ENCODE measurements around the gene NCOA3. TPM values are rescaled to one million over a fixed set of nuclear protein-coding genes. Genes with fewer than 3 reads are reported as not detected.

NCOA3 gene
- total RNA-seq, 2 donors from 2014 or later = 63.6 to 66.6 TPM

DNA sequence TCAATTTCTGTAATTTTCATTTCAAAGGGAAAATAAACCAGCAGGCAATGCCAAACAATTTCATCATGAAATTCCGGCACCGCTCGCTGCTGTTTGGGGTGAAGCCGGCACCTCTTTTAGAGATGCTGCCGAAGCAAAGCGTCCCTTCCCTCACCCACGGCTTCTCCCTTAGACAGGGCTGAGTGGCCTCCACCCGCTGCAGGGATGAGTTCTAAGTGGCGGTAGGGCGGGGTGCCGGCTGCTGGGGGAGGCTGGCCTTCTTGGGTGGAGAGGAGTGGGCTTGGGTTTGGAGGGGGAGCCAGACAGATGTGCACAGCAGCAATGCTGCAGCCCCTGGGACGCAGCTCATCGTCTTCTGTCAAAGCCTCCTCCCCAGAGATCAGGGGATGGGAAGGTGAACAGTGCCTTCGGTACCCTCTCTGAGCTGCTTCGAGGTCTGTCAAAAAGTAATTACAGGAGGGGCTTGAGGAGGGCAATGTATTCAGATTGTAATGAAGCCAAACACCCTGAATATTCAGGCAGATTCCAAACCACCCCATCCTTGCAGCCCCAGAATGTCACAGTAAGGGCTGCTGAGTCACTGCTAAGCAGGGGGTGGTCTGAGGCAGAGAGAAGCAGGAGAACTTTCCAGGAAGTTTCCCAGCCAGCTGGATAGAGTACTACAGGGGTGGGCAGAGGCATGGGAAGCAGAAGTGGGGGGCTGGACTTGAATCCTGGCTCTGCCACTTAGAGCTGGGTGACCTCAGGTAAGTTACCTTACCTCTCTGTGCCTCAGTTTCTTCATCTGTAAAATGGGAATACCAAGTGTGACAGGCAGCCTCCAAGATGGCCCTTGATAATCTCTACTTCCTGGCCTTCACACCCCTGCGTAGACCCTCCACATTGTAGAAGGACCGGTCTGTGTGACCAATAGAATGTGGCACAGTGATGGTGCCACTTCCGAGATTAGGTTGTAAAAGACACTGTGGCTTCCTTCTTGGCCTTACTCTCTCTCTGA is 187.0 kb downstream of the NCOA3 start:
- Mint-ChIP-seq H3K9me3 (no peaks in the 10 kb centered on the region), H3K27me3 (peaks cover 19 to 24% of the 10 kb centered on the region in 2 donors), H3K4me1 (ENCODE audit: low read depth in 2 of 2) (no peaks in the 10 kb centered on the region), H3K27ac (no peak overlapping the region), H3K36me3 (no peaks in the 10 kb centered on the region), H3K4me3 (no peak overlapping the region)
- no peak for ATAC-seq
- no peak for DNase-seq (ENCODE audit: low spot score)

GRCh38 chr20:47689731-47690130 is 188.0 kb downstream of the NCOA3 start:
- H3K27me3 Mint-ChIP-seq = peaks cover 19 to 24% of the 10 kb centered on the region in 2 donors
- no peaks in the 10 kb centered on the region for H3K36me3 Mint-ChIP-seq
- DNase-seq (ENCODE audit: low spot score) (no peak), ATAC-seq (no peak)
- no peak overlapping the region for H3K27ac Mint-ChIP-seq
- no peaks in the 10 kb centered on the region for H3K4me1 Mint-ChIP-seq (ENCODE audit: low read depth in 2 of 2)
- no peak overlapping the region for H3K4me3 Mint-ChIP-seq
- no peaks in the 10 kb centered on the region for H3K9me3 Mint-ChIP-seq

DNA sequence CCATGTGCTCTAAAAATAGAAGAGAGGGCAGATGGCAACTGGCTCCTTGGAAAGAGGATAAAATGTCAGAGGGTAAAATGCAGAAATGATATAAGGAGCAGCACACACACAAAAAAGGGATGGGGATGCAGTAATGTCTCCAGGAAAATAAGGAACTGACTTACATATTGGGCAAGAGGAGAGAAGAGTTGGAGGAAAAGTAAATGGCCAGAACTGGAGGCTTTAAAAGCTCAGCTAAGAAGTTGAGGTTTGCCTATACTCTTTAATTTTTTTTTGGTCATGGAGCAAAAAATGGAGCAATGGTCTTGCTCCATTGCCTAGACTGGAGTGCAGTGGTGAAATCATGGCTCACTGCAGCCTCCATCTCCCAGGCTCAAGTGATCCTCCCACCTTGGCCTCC is 189.9 kb downstream of the NCOA3 start:
- no peaks in the 10 kb centered on the region for H3K4me1 Mint-ChIP-seq (ENCODE audit: low read depth in 2 of 2)
- ATAC-seq = no peak
- H3K9me3 Mint-ChIP-seq = no peaks in the 10 kb centered on the region
- no peaks in the 10 kb centered on the region for H3K36me3 Mint-ChIP-seq
- no peak for DNase-seq (ENCODE audit: low spot score)
- H3K27ac Mint-ChIP-seq = no peak overlapping the region
- peaks cover 19 to 24% of the 10 kb centered on the region in 2 donors for H3K27me3 Mint-ChIP-seq
- no peak overlapping the region for H3K4me3 Mint-ChIP-seq

GRCh38 chr20:47694021-47694818 is 192.5 kb downstream of the NCOA3 start:
- no peaks in the 10 kb centered on the region for H3K9me3 Mint-ChIP-seq
- DNase-seq (ENCODE audit: low spot score) (no peak), ATAC-seq (peak in 1 of 2 donors; percentile 33)
- no peaks in the 10 kb centered on the region for H3K36me3 Mint-ChIP-seq
- no peaks in the 10 kb centered on the region for H3K4me1 Mint-ChIP-seq (ENCODE audit: low read depth in 2 of 2)
- H3K4me3 Mint-ChIP-seq = no peak overlapping the region
- no peak overlapping the region for H3K27ac Mint-ChIP-seq
- peaks cover 16 to 17% of the 10 kb centered on the region in 2 donors for H3K27me3 Mint-ChIP-seq

- Mint-ChIP-seq H3K9me3 (no peaks in the 10 kb centered on the region), H3K27me3 (peaks cover 0 to 6% of the 10 kb centered on the region in 2 donors), H3K36me3 (no peaks in the 10 kb centered on the region), H3K4me3 (no peak overlapping the region), H3K27ac (no peak overlapping the region), H3K4me1 (ENCODE audit: low read depth in 2 of 2) (no peaks in the 10 kb centered on the region)
- DNase-seq (ENCODE audit: low spot score) = no peak
- ATAC-seq = no peak
Observed at GRCh38 chr20:47696856-47697255, 195.2 kb downstream of the NCOA3 start.

GRCh38 chr20:47698142-47698541 is 196.5 kb downstream of the NCOA3 start:
- ATAC-seq (no peak), DNase-seq (ENCODE audit: low spot score) (no peak)
- Mint-ChIP-seq H3K36me3 (no peaks in the 10 kb centered on the region), H3K27ac (no peak overlapping the region), H3K27me3 (peaks cover 0 to 3% of the 10 kb centered on the region in 2 donors), H3K4me1 (ENCODE audit: low read depth in 2 of 2) (no peaks in the 10 kb centered on the region), H3K9me3 (no peaks in the 10 kb centered on the region), H3K4me3 (no peak overlapping the region)

- Mint-ChIP-seq H3K36me3 (no peaks in the 10 kb centered on the region), H3K9me3 (no peaks in the 10 kb centered on the region), H3K4me1 (ENCODE audit: low read depth in 2 of 2) (no peaks in the 10 kb centered on the region), H3K27ac (no peak overlapping the region), H3K27me3 (peaks cover 0 to 3% of the 10 kb centered on the region in 2 donors), H3K4me3 (no peak overlapping the region)
- DNase-seq (ENCODE audit: low spot score) (no peak), ATAC-seq (no peak)
Observed at GRCh38 chr20:47699818-47700217, 198.1 kb downstream of the NCOA3 start.

- Mint-ChIP-seq H3K4me1 (ENCODE audit: low read depth in 2 of 2) (no peaks in the 10 kb centered on the region), H3K36me3 (no peaks in the 10 kb centered on the region), H3K4me3 (no peak overlapping the region), H3K9me3 (no peaks in the 10 kb centered on the region), H3K27me3 (peaks cover 0 to 6% of the 10 kb centered on the region in 2 donors), H3K27ac (no peak overlapping the region)
- no peak for DNase-seq (ENCODE audit: low spot score)
- no peak for ATAC-seq
Observed at GRCh38 chr20:47700327-47700726, 198.6 kb downstream of the NCOA3 start.

DNA sequence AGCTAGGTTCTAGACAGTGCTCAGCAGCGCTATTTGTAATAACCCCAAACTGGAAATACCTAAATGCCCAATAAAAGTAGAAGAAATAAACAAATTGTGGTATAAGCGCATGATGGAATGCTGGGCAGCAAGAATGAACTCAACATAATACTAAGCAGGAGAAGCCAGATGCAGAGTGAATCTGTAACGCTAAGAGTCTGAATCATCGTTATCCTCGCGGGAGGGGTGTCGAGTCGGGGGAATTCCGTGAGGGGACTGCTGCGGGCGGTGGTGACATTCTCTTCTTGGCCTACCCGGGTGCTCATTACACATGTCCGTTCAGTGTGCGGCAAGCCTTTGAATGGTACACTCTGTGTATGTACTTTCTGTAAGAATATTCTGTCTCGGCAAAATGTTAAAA is 199.9 kb downstream of the NCOA3 start:
- Mint-ChIP-seq H3K4me3 (no peak overlapping the region), H3K27ac (no peak overlapping the region), H3K36me3 (no peaks in the 10 kb centered on the region), H3K4me1 (ENCODE audit: low read depth in 2 of 2) (no peaks in the 10 kb centered on the region), H3K27me3 (peaks cover 0 to 6% of the 10 kb centered on the region in 2 donors), H3K9me3 (no peaks in the 10 kb centered on the region)
- DNase-seq (ENCODE audit: low spot score) (no peak), ATAC-seq (no peak)

GRCh38 chr20:47703748-47704147 is 202.1 kb downstream of the NCOA3 start:
- ATAC-seq (no peak), DNase-seq (ENCODE audit: low spot score) (no peak)
- Mint-ChIP-seq H3K36me3 (no peaks in the 10 kb centered on the region), H3K4me1 (ENCODE audit: low read depth in 2 of 2) (no peaks in the 10 kb centered on the region), H3K27me3 (peaks cover 6 to 11% of the 10 kb centered on the region in 2 donors), H3K4me3 (no peak overlapping the region), H3K27ac (no peak overlapping the region), H3K9me3 (no peaks in the 10 kb centered on the region)

- Mint-ChIP-seq H3K27ac (no peak overlapping the region), H3K4me1 (ENCODE audit: low read depth in 2 of 2) (no peaks in the 10 kb centered on the region), H3K27me3 (peaks cover 9 to 18% of the 10 kb centered on the region in 2 donors), H3K9me3 (no peaks in the 10 kb centered on the region), H3K4me3 (no peak overlapping the region), H3K36me3 (no peaks in the 10 kb centered on the region)
- ATAC-seq = peak in 1 of 2 donors; percentile 46
- DNase-seq (ENCODE audit: low spot score) = no peak
Observed at GRCh38 chr20:47704746-47705496, 203.2 kb downstream of the NCOA3 start.

GRCh38 chr20:47705497-47705856 is 203.8 kb downstream of the NCOA3 start:
- Mint-ChIP-seq H3K36me3 (no peaks in the 10 kb centered on the region), H3K4me1 (ENCODE audit: low read depth in 2 of 2) (no peaks in the 10 kb centered on the region), H3K9me3 (no peaks in the 10 kb centered on the region), H3K27me3 (peaks cover 9 to 18% of the 10 kb centered on the region in 2 donors), H3K27ac (no peak overlapping the region), H3K4me3 (no peak overlapping the region)
- ATAC-seq (no peak), DNase-seq (ENCODE audit: low spot score) (no peak)

GRCh38 chr20:47706345-47706744 is 204.7 kb downstream of the NCOA3 start:
- ATAC-seq = no peak
- Mint-ChIP-seq H3K27me3 (peaks cover 9 to 19% of the 10 kb centered on the region in 2 donors), H3K9me3 (no peaks in the 10 kb centered on the region), H3K4me3 (no peak overlapping the region), H3K4me1 (ENCODE audit: low read depth in 2 of 2) (no peaks in the 10 kb centered on the region), H3K36me3 (no peaks in the 10 kb centered on the region), H3K27ac (no peak overlapping the region)
- no peak for DNase-seq (ENCODE audit: low spot score)
